Activated CD4-positive, CD25-positive, alpha-beta regulatory T cell treated with anti-CD3 and anti-CD28 coated beads, Interleukin-2, amount 50 U/mL, for 16 hours (primary cell): ENCODE measurements around the gene SNAPC4.
"Not testable (repeated sequence)": the region's sequence is repeated elsewhere in the genome, so short reads cannot be mapped to it uniquely, and the experiment has no call there.

Experiments used
- DNase-seq: peaks from one replicate; pipeline ENCODE4 v3.0.0-alpha.2; 2020; ENCODE audit warnings: low read depth, low spot score

The SNAPC4 gene

DNA sequence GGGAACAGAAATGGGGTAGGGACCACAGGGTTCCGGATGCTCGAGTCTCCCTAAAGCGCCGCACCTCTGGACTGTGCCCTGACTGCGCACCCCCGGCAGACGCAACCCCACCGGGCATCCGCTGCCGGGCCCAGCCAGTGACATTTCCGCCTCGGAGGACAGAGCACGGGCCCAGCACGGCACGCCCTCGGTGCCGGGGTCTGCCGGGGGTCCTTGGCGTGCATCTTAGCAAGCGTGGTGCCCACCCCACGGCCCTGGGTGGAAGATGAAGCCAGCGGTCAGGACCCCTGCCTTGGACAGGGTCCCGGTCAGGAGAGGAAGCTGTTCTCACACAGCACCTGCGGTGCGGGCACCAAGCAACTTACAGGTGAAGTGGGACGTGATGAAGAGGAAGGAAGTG, 32.6 kb upstream of the SNAPC4 start:
- DNase-seq: no peak

DNA sequence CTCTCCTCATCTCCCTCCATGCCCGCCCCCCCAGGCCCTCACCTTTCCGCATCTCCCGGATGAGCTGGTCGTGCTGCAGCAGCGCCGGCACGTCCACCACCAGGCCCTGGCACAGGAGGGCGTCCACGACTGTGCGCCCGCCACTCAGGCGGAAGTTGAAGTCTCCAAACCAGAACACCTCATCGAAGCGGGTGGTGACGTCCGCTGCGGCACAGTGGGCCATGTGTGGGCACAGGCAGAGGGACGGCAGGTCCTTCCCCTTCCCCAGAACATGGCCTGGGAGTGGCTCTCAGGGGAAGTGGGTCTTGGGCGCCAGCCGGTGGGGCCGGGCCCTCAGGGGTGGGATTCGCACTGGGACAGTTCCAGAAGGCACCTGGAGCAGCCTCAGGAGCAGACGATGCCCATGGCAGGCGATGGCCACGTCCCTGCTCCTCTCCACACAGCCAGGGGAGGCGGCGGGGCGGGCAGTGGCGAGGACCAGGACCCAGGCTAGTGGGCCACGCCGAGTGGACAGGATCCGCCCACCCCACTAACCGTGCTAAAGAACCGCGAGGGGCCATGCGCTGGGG, 31.9 kb upstream of the SNAPC4 start:
- no peak for DNase-seq

DNA sequence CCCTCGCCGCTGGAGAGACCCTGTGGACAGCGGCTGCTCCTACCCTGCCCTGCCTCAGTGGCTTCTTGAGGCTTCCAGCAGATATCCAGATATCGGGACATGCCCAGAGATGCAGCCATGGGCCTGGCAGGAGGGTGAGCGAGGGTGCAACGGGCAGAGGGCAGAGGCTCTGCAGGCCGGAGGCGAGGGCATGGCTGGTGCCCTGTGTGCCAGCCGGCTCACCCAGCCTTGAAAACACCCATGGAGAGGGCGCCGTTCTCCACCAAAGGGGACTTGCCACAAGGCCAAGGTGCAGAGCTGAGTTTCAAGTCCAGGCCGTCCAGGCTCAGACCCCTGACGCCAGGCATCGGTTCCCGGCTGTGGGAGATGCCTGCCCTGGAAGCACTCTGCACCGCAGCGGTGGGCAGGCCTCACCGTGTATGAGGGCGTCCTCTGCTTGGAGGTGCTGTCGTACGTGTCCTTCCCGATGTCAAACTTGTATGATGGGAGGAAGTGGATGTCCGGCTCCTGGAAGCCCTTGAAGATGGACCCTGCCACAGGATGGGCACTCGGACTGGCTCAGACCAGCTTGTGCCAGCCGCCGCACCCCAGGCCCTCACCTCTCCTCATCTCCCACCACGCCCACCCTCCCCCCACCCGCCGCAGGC, 30.7 kb upstream of the SNAPC4 start:
- DNase-seq: no peak

DNA sequence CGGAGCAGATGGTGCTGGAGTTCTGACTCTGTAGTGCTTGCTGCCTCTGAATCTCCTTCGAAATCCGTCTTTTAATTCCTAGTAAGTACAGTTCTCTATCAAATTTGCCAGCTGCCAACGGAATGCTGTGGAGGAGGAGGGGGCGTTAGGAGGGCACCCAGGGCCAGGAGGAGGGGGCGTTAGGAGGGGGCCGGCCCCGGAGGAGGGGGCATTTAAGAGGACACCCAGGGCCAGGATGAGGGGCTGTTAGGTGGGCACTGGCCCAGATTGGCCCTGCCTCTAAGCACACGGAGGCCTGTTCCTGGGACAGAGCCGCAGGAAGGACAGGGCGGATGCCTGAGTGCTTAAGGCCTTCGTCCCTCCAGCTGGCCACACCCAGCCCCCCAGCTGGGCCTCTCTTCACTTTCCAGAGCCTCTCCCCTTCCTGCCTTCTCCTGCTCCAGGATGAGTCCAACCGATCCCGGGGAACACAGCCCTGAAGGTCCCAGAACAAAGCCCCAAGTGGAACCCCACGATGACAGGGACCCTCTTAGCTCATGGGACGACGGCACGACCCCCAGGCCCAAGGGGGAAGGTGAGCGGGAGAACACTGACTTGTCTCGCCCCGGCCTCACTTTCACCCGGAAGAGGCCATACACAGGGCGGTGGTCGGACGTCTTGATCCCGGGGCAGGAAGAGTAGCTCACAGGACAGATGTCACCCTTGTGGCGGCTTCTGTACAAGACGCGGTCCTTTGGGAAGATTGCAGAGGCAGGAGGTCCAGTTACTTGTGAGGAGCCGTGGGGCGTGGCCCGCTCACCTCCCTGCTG, 29.9 kb upstream of the SNAPC4 start:
- DNase-seq: no peak

DNA sequence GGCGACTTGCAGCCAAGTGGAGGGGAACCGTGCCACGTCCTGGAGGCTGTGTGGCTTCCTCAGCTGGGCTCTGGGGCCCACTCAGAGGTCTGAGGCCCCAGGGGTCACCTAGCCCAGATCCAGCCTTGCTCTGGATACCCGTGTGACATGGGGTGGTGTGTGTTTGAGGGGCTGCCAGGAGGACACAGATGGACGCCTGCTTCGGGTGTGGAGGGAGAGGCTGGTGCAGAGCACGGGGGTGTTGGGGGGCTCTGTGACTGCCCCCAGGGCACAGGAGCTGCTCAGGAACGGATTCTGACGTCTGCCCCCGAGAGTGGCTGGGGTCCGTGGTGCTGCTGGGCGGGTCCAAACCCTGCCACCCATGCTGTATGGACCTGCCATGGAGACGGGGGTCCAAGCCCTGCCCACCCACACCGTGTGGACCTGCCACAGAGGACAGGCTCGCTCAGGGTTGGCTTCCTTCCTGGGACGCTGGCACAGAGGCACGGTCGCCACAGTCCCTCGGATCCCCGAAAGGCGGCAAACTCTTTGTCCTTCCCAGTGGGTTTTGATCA, 29.2 kb upstream of the SNAPC4 start:
- no peak for DNase-seq

DNA sequence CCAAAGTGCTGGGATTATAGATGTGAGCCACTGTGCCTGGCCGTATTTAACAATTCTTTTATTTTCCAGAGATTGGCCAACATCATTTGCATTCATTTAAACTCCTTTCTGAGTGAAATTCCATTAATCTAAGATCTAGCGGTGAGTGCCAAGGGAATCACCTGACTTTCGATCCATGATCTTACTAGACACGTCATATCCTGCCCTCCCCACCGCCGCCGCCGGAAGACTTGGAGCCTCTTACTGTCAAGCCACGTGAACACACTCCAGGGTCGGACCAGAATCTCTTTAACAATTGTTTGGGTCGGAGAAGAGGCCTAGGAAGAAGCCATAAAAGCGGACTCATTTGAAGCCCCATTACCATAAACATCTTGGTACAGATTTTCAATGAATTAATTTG, 26.8 kb upstream of the SNAPC4 start:
- DNase-seq: no peak

DNA sequence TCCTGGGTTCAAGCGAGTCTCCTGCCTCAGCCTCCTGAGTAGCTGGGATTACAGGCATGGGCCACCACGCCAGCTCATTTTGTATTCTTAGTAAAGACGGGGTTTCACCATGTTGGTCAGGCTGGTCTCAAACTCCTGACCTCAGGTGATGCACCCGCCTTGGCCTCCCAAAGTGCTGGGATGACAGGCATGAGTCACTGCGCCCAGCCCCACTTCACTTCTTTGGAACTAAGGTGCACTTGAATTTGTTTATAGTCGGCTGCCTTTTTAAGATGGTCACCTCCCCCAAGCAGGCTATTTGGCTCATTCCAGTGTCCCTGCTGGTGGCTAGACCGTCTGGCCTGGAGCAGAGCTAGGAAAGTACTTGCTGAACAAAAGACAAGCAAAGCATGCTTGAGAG, 25.4 kb upstream of the SNAPC4 start:
- not testable (repeated sequence) for DNase-seq

DNA sequence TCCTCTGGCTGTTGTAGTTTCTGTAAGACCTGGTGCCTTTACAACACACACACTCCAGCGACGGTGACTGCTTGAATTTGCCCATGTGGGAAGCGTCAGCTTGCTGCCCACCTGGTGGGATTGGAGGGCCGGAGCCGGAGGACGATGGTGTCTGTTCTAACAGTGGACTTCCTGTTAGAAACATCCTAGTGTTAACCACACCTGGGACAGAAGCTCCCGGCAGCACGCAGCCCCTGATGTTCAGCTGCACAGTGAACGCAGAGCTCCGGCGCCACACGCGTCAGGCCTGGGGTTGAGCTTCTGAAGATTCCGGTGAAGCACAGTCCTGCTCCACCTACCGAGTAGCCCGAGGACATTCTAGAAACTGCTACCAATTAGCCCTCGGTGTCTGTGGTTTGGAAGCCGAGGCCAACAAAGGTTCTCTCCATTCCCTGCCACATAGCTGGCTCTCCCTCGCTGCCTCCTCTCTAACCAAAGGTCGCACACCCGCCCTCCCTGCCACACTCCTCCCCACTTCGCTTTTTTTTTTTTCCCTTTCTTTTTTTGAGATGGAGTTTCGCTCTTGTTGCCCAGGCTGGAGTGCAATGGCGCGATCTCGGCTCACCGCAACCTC, 24.9 kb upstream of the SNAPC4 start:
- DNase-seq: no peak

DNA sequence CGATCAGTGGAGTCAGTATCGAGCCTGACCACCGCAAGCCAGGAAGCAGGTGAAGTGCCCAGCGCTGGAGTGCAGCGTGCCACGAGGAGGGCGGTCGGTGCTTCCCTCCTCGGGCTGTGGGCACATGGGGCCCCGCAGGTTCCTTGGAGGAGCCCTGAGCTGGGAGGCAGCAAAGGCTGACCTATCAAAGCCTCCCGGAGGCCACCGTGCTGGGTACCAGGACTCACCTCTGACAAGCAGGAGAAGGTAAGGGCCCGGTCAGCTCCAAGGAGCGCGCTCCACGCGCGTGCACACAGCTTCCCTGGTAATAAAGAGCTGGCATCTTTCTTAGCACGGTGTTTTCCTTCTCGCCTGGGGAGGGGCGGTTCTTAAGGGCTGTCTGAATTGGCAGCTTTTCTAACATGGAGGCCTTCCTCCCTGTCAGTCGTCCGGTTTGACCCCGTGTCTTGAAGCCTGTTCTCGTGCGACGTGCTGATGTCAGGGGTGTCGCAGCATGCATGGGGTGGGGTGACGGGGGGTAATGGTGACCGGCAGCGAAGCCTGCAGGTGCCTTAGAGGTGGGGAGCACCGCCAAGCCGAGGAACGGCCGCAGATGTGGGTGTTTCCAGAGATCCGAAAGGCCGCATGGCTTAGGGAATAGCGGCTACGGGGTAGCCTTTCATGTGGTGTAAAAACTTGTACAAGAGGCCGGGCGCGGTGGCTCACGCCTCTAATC, 23.6 kb upstream of the SNAPC4 start:
- no peak for DNase-seq

DNA sequence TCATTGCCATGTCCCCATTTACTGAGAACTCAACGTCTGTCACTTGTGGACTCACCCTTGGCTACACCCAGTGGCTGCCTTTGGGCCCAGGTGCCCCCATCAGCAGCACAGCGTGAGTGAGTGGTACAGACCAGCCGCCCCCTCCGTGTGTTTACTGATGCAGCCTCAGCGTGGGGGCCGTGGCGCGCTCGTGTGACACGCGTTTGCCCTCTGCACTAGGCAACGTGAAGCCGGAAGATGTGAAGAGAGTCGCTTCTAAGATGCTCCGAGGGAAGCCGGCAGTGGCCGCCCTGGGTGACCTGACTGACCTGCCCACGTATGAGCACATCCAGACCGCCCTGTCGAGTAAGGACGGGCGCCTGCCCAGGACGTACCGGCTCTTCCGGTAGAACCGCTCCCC, 22.9 kb upstream of the SNAPC4 start:
- DNase-seq: no peak

DNA sequence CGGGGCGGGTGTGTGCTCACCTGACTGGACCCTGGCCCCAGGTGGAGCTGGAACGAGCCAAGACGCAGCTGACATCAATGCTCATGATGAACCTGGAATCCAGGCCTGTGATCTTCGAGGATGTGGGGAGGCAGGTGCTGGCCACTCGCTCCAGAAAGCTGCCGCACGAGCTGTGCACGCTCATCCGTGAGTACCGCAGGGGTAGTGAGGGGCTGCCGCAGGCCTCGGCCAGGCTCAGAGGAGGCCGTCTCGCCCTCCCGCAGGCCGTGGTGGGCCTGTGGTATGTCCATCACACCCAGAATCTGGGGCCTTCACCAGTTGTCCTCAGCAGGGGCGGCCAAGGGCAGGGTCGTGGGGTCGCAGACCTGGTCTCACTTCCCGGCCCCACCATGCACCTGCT, 21.8 kb upstream of the SNAPC4 start:
- DNase-seq: no peak

DNA sequence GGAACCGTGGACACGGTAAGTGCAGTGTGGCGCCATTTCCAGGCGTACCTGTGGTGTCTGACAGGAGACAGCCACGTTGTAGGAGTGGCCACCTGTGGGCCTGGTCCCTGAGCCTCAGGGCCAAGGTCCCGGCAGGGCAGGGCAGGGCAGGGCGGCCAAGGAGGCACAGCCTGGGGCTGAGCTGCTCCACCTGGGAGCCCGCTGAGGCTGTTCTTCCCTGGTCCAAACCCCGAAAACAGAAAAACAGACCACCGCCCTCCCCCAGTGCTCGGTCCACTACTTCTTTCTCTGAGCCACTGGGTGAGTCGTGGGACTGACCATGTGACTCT, 19.1 kb upstream of the SNAPC4 start:
- no peak for DNase-seq

DNA sequence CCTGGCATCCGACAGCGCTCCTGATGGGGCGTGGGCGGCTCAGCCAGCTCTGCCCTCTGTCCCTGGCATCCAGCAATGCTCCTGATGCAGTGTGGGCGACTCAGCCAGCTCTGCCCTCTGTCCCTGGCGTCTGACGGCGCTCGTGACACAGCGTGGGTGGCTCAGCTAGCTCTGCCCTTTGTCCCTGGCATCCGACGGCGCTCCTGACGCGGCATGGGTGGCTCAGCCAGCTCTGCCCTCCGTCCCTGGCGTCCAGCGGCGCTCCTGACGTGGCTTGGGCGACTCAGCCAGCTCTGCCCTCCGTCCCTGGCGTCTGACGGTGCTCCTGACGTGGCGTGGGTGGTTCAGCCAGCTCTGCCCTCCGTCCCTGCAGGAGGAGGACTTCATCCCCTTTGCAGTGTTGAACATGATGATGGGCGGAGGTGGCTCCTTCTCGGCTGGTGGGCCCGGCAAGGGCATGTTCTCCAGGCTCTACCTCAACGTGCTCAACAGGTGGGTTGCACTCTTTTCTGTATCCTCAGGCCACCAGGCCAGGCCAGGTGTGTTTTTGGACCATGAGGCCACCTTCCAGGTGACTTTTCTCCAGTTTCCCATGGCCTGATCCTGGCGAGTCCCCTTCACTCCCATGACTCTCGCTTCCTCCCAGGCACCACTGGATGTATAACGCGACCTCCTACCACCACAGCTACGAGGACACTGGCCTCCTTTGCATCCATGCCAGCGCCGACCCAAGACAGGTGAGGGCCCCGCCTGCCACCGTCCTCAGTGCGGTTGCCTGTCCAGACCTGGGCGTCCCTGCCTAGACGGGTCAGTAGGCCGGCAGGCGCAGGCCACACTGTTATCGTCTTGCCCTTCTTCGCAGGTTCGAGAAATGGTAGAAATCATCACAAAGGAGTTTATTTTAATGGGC, 18.5 kb upstream of the SNAPC4 start:
- DNase-seq: no peak

DNA sequence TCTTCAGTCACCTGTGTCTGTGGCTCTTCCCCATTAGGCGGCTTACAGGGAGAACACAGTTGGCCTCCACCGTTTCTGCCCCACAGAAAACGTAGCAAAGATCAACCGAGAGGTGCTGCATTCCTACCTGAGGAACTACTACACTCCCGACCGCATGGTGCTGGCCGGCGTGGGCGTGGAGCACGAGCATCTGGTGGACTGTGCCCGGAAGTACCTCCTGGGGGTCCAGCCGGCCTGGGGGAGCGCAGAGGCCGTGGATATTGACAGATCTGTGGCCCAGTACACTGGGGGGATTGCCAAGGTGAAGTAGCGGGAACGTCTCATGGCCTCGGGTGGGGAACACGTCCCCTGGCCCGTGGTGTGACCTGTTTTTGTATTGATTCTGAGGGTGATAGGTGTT, 16.9 kb upstream of the SNAPC4 start:
- DNase-seq: no peak

DNA sequence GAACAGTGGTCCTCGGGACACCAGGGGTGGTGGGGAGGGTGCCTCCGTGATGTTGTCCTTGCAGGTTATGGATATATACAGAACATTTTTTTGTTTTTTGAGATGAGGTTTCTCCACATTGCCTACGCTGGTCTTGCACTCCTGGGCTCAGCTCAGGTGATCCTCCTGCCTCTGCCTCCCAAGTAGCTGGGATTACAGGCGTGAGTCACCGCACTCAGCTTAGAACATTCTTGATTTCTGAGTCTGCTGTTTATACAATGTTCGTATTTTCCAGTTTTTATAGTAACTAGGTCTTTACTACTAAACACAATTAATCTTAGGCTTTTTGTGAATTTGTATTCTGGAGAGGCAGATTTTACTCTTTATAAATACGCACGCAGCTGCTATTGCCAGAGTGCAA, 16.5 kb upstream of the SNAPC4 start:
- DNase-seq: no peak

DNA sequence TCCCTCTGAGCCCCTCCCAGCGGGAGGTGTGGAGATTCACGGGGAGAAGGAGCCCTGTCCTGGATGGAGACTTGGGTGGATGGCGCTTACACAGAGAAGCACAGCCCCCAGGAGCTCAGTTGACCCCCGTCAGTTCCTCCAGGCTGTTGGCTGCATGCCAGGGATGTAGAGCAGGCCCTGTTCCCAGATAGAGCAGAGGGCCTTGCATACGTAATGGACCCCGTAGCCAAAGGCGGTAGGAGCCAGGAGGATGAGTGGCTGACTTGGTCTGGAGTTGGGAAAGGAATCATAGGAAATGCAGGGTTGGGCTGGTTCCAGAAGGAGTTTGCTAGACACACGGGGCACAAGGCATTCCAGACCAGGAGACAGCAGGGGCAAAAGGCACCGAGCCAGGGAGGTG, 13.0 kb upstream of the SNAPC4 start:
- no peak for DNase-seq

DNA sequence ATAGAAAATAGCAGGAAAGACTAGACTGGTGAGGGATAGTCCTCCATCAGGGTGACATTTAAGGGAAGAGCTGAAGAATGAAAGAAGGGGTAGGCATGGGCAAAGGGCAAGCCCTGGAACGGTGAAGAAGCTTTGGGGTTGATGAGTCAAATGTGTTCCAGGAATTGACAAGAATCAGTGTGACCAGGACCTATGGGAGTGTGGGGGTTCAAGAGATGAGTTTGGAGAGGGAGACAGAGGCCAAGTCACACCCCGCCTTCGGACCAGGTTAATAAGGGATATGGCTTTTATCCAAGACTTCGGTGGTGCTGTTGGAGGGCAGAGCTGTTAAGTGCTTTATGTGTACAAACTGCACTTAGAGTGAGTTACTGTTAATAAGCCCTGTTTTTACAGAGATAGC, 11.4 kb upstream of the SNAPC4 start:
- no peak for DNase-seq

DNA sequence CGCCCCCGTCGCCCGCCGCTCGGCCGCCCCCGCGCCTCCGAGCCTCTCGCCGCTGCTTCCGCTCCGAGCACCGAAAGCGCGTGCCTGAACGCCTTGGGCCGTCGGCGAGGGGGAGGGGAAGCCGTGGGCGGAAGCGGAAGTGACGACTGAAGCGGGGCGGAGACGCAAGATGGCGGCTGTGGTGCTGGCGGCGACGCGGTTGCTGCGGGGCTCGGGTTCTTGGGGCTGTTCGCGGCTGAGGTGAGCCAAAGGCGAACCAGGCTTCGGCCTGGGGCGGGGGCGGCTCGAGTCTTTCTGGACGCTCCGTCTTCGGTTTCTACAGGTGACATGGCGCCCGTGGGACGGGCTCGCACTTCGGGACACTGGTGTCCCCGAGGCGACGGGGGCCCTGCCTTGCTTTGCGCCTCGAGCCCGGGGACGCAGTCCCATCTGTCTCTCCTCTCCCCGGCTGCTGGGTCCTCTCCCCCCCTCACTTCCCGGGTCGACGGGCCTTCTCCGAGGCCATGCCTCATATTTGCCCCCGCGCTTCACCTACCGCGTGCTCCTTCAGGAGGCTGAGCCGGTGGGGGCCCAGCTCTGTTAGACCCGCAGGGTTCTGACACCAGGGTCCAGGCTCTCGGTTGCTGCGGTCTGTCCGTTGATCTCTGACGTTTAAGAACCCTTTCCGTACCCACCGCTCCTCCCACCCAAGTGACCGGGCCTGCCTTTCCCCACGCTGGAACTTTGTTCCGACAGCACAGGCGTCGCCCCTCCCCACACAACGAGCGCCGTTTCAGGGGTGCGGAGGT, 10.7 kb upstream of the SNAPC4 start, which contains the start of the genes ENTR1 and PMPCA:
Gene ENTR1, minus strand, starts transcription at position 115 of the 788 bp plus-strand sequence. CDS start 217 bp downstream, outside the sequence.
Gene PMPCA, plus strand, starts transcription at position 159 of the 788 bp plus-strand sequence. Its CDS starts 11 bp downstream, at position 170.
- DNase-seq: peak; percentile 91

DNA sequence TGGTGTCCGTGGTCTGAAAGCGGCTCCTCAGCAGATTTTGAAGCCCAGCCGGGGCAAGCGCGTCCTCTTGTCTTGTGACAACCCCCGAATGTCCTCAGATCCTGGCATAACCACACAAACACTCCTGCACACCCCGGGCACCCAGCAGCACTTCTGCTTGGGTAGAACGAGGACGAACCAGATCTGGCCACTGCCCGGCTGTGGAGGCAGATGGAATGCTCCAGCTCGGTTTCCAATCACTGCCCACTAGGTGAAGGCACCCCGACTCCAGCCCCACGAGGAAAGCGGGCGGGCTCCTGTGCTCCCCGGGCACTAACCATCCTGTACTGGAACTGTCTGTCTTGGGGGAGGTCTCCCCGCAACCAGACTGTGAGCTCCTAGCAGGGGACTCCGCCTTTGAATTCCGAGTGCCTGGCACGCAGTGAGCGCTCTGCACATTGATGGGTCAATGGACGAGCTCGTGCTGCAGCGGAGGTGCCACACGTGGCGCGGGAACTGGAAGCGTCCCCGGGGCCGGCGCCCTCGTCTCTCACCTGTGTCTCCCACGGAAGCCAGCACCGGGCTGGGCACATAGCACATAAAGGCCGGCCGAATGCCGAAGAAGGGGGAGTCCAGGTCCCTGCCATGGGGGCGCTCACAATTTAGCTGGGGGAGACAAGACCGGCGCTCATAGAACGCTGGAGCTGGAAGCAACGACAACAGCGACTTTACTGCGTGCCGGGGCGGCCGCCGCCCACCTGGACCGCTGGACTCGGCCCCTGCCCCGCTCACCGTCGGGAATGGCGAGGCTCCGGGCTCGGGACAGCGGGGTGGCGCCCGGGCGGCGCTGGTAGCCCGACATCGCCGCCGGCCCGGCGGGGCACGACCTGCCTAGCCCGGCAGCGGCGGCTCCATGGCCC, 9.8 kb upstream of the SNAPC4 start:
- no peak for DNase-seq
